Fibroblast of the aortic adventitia (primary cell): ENCODE measurements around the gene RTP4. TPM values are rescaled to one million over a fixed set of nuclear protein-coding genes. Genes with fewer than 3 reads are reported as not detected.

Experiments used
- DNase-seq: peaks from one replicate; pipeline ENCODE4 v3.0.0-alpha.2; 2010; ENCODE audit warnings: low read depth
- H3K4me3 ChIP-seq: 2 replicates; pipeline ENCODE4 v1.5.1; 2011; ENCODE audit warnings: low read depth, mild to moderate bottlenecking, control low read depth, low read length, moderate library complexity
- CTCF ChIP-seq: IDR thresholded peaks from 2 replicates; pipeline ENCODE4 v1.5.1; 2011; ENCODE audit warnings: mild to moderate bottlenecking, low read length, control low read depth, inconsistent platforms; ENCODE audit not compliant: insufficient read depth
- total RNA-seq: library from RNA; depleted of rRNA; stranded (reverse); fragments of >200 nt; gene quantifications from 2 replicates; pipeline ENCODE4 v1.2.3, GENCODE V29; 2012; ENCODE audit warnings: low replicate concordance

The RTP4 gene
- 2.8 and 2.9 TPM in 2 replicates for total RNA-seq

GRCh38 chr3:187368251-187369088 lies at the start of gene RTP4:
TSS of gene RTP4 (plus strand) at chr3:187368385. CDS start at chr3:187368442, 57 bp downstream.
- TF ChIP-seq CTCF, result no peak
- peak; percentile 75 for DNase-seq
- H3K4me3 ChIP-seq, result peak within 1 kb of the TSS; percentile 65

- peak overlapping the region; percentile 57 for H3K4me3 ChIP-seq
- peak; percentile 85 for TF ChIP-seq CTCF
- DNase-seq, result peak; percentile 86
These were observed 49.2 kb upstream of the RTP4 start for GRCh38 chr3:187318819-187319616.

GRCh38 chr3:187319699-187320302 lies 48.4 kb upstream of the RTP4 start:
- TF ChIP-seq CTCF, result peak; percentile 94
- H3K4me3 ChIP-seq, result no peak overlapping the region
- DNase-seq, result peak; percentile 73

GRCh38 chr3:187321766-187322165 lies 46.4 kb upstream of the RTP4 start:
- no peak overlapping the region for H3K4me3 ChIP-seq
- DNase-seq, result no peak
- TF ChIP-seq CTCF, result no peak

GRCh38 chr3:187322291-187322690 lies 45.9 kb upstream of the RTP4 start:
- no peak for DNase-seq

More at GRCh38 chr3:187322291-187322690, 45.9 kb upstream of the RTP4 start:
- no peak for TF ChIP-seq CTCF
- H3K4me3 ChIP-seq, result no peak overlapping the region
